Thoracic aorta (tissue), 2 donors: Measurements from ENCODE around the gene SPAG16. TPM values are rescaled to one million over a fixed set of nuclear protein-coding genes. Genes with fewer than 3 reads are reported as not detected.

Source experiments
- ATAC-seq: fragments of 150-250 bp; one replicate; pipeline ENCODE4 v1.8.0; 2017; ENCODE audit warnings: low read depth; ENCODE audit not compliant: insufficient number of reproducible peaks, low FRiP score
- DNase-seq: peaks from one replicate; pipeline ENCODE4 v3.0.0-alpha.2; 2020; ENCODE audit warnings: low spot score
- H3K27ac ChIP-seq, 2 donors: fragments of 200-600 bp; sonication (generic); 1 replicate in 1 of 2; 2 replicates in 1 of 2; pipeline ENCODE4 v1.5.1; 2016; ENCODE audit warnings: mild to moderate bottlenecking in 2 of 2, moderate library complexity in 2 of 2
- H3K27me3 ChIP-seq: fragments of 200-600 bp; sonication (generic); replicated peaks from 2 replicates; pipeline ENCODE4 v1.6.0; 2016; ENCODE audit warnings: mild to moderate bottlenecking; ENCODE audit not compliant: insufficient read depth
- H3K36me3 ChIP-seq: fragments of 200-600 bp; sonication (generic); one replicate; pipeline ENCODE4 v1.5.1; 2016
- H3K4me1 ChIP-seq, 2 donors: fragments of 200-600 bp; sonication (generic); 1 replicate in 1 of 2; 2 replicates in 1 of 2; pipeline versions ENCODE4 v1.5.1 to v1.6.0; 2016; ENCODE audit warnings: low read depth in 2 of 2, mild to moderate bottlenecking in 1 of 2; ENCODE audit not compliant: control insufficient read depth in 1 of 2
- H3K4me3 ChIP-seq: fragments of 200-600 bp; sonication (generic); 2 replicates; pipeline ENCODE4 v1.5.1; 2016; ENCODE audit warnings: mild to moderate bottlenecking
- H3K9me3 ChIP-seq: fragments of 200-600 bp; sonication (generic); 2 replicates; pipeline ENCODE4 v1.5.1; 2016
- total RNA-seq, 2 donors: library from RNA; depleted of rRNA; stranded (reverse); fragments of >200 nt; gene quantifications; one replicate each; pipeline versions ENCODE4 v1.1.0 to v1.2.3, GENCODE V29; 2016
- TF ChIP-seq, protein P1 (sequence below): fragments of 200-600 bp; sonication (generic); IDR thresholded peaks from one replicate; pipeline ENCODE4 v1.5.1; 2019; ENCODE audit warnings: antibody characterized with exemption

The SPAG16 gene
- total RNA-seq, 2 donors from 2014 or later = 7.4 to 26.3 TPM

DNA sequence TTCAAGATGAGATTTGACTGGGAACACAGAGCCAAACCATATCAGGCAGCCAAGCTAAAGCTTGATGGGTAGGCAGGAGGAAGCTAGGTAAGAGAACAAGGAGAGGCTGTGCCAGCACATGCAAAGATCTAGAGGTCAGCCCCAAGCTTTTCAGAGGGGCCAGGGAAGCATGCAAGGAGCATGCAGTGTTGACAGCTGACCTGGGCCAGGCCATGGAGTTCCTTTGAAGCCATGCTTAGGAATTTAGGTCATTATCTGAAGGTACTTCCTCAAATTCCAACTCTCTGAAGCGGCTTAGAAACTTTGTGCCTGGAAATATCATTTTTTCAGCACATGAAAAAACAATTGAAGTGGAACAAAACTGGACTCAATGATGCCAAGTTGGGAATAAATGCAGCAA lies 130.8 kb downstream of the SPAG16 start:
- DNase-seq (no peak), ATAC-seq (no peak)
- Histone ChIP-seq H3K27me3 (no peaks in the 10 kb centered on the region), H3K9me3 (no peaks in the 10 kb centered on the region), H3K4me1 (no peaks in the 10 kb centered on the region), H3K27ac (no peak overlapping the region), H3K4me3 (no peak overlapping the region), H3K36me3 (no peaks in the 10 kb centered on the region)
- TF ChIP-seq, protein P1, sequence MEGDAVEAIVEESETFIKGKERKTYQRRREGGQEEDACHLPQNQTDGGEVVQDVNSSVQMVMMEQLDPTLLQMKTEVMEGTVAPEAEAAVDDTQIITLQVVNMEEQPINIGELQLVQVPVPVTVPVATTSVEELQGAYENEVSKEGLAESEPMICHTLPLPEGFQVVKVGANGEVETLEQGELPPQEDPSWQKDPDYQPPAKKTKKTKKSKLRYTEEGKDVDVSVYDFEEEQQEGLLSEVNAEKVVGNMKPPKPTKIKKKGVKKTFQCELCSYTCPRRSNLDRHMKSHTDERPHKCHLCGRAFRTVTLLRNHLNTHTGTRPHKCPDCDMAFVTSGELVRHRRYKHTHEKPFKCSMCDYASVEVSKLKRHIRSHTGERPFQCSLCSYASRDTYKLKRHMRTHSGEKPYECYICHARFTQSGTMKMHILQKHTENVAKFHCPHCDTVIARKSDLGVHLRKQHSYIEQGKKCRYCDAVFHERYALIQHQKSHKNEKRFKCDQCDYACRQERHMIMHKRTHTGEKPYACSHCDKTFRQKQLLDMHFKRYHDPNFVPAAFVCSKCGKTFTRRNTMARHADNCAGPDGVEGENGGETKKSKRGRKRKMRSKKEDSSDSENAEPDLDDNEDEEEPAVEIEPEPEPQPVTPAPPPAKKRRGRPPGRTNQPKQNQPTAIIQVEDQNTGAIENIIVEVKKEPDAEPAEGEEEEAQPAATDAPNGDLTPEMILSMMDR = no peak

DNA sequence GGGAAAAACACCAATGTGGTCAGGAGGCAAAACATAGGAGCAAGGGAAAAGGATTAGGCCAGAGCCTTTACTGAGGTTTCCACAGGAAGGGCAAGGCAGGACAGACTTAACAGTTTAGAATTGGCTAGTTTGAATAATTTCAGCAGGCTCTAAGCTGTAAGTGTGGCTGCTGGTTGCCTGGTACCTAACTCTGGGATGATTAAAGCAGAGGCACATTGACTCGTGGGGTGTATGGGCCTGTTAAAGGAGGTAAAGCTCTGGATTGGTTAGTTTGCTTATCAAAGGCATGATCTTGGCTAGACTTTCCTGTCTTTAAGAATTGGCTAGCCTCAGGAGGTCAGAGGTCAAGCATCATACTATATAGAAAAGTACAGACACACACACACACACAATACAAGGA lies 132.6 kb downstream of the SPAG16 start:
- no peaks in the 10 kb centered on the region for H3K36me3 ChIP-seq
- H3K27me3 ChIP-seq = no peaks in the 10 kb centered on the region
- no peak overlapping the region for H3K4me3 ChIP-seq
- ATAC-seq (no peak), DNase-seq (no peak)
- TF ChIP-seq, protein P1 = no peak
- no peak overlapping the region for H3K27ac ChIP-seq
- no peaks in the 10 kb centered on the region for H3K9me3 ChIP-seq
- H3K4me1 ChIP-seq = no peaks in the 10 kb centered on the region

DNA sequence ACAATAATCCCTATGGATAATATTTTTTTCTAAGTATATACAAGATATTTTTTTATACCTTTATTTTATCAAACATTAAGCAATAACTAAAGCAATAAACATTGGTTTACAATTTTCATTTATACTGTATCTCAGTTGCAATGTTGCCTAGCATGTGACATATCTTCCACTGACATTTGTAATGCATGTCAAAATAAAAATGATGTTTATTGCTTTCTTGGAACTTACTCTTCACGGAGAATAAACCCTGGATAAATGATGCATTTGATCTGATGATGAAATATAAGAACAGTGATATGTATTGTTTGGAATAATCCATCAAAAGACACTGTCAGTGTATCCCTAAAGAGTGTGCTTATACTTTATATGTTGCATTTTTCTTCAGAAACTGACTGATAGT lies 135.7 kb downstream of the SPAG16 start:
- no peaks in the 10 kb centered on the region for H3K36me3 ChIP-seq
- H3K4me1 ChIP-seq = no peaks in the 10 kb centered on the region
- ATAC-seq (no peak), DNase-seq (no peak)
- H3K27ac ChIP-seq = no peak overlapping the region
- TF ChIP-seq, protein P1 = no peak
- H3K9me3 ChIP-seq = no peaks in the 10 kb centered on the region
- H3K4me3 ChIP-seq = no peak overlapping the region
- no peaks in the 10 kb centered on the region for H3K27me3 ChIP-seq

DNA sequence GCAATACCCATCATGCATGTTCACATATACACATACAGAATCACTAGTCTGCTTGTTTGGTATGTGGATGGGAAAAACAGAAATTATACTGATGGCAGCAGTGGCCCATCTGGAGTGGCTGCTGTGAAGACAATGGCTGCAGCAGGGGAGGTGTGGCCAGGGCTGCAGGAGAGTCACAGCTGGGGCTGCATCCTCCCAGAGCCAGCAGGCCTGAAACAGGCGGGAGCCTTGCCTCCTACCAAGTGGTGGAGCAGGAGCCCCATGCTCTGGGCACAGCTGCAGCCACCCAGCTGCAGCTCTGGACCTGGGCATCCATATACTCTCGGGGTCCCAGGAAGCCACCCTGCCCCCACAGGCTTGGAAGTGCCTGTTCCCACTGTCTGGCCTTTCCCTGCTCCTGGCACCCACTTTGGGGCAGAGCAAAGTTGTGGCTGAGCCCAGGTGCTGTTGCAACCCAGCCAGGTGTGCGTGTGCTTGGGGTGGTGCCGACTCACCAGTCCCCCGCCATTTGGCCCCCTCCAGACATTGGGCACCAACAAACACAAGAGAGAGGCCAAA lies 136.6 kb downstream of the SPAG16 start:
- TF ChIP-seq, protein P1 = no peak
- no peaks in the 10 kb centered on the region for H3K36me3 ChIP-seq
- H3K4me3 ChIP-seq = no peak overlapping the region
- no peaks in the 10 kb centered on the region for H3K4me1 ChIP-seq
- no peaks in the 10 kb centered on the region for H3K9me3 ChIP-seq
- no peak overlapping the region for H3K27ac ChIP-seq
- no peak for DNase-seq
- H3K27me3 ChIP-seq = no peaks in the 10 kb centered on the region
- ATAC-seq = no peak

DNA sequence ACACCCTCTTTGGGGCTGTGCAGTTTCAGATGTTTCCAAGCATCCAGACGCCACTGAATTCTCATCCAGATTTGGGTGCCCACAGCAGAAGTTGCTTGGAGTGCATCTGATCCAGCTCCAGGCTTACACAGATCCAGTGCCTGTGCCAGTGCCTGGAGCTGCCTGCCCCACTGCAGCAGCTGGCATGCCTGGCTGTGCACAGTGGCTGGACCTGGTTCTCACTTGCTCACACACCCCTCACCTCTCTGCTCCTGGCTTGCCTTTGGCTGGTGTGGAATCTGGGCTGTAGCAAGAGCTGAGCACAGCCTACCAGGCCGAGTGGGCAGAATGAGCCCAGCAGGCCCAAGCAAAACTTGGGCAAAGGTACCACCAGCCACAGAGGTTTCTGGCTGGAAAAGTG lies 137.9 kb downstream of the SPAG16 start:
- H3K4me1 ChIP-seq = no peaks in the 10 kb centered on the region
- DNase-seq (no peak), ATAC-seq (no peak)
- TF ChIP-seq, protein P1 = no peak
- H3K9me3 ChIP-seq = no peaks in the 10 kb centered on the region
- H3K4me3 ChIP-seq = no peak overlapping the region
- no peaks in the 10 kb centered on the region for H3K36me3 ChIP-seq
- no peaks in the 10 kb centered on the region for H3K27me3 ChIP-seq
- H3K27ac ChIP-seq = no peak overlapping the region
